Measurements from ENCODE around the gene XYLT1. TPM values are rescaled to one million over a fixed set of nuclear protein-coding genes. Genes with fewer than 3 reads are reported as not detected.

The XYLT1 gene
- total RNA-seq, 1 experiment from 2014 or later: 25.0 TPM

- TF ChIP-seq PRDM15 (CRISPR knock-in tag; IDR thresholded peaks at IDR 0.05) (no peak), ZNF263 (CRISPR knock-in tag; IDR thresholded peaks at IDR 0.05; ENCODE audit: low read depth) (no peak), PRRX2 (CRISPR knock-in tag; IDR thresholded peaks at IDR 0.05) (no peak), NR2C2 (CRISPR knock-in tag; IDR thresholded peaks at IDR 0.05) (no peak), MAX (CRISPR knock-in tag; IDR thresholded peaks at IDR 0.05) (no peak), EMX1 (CRISPR knock-in tag; IDR thresholded peaks at IDR 0.05) (no peak), ESRRA (CRISPR knock-in tag; IDR thresholded peaks at IDR 0.05; ENCODE audit: borderline replicate concordance) (no peak)
- TF ChIP-seq, protein P1, sequence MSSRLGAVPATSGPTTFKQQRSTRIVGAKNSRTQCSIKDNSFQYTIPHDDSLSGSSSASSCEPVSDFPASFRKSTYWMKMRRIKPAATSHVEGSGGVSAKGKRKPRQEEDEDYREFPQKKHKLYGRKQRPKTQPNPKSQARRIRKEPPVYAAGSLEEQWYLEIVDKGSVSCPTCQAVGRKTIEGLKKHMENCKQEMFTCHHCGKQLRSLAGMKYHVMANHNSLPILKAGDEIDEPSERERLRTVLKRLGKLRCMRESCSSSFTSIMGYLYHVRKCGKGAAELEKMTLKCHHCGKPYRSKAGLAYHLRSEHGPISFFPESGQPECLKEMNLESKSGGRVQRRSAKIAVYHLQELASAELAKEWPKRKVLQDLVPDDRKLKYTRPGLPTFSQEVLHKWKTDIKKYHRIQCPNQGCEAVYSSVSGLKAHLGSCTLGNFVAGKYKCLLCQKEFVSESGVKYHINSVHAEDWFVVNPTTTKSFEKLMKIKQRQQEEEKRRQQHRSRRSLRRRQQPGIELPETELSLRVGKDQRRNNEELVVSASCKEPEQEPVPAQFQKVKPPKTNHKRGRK (CRISPR knock-in tag; IDR thresholded peaks at IDR 0.05; ENCODE audit: borderline replicate concordance): no peak
- TF ChIP-seq, protein P2, sequence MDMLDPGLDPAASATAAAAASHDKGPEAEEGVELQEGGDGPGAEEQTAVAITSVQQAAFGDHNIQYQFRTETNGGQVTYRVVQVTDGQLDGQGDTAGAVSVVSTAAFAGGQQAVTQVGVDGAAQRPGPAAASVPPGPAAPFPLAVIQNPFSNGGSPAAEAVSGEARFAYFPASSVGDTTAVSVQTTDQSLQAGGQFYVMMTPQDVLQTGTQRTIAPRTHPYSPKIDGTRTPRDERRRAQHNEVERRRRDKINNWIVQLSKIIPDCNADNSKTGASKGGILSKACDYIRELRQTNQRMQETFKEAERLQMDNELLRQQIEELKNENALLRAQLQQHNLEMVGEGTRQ (CRISPR knock-in tag; IDR thresholded peaks at IDR 0.05): no peak
These were observed 318.4 kb downstream of the XYLT1 start (continued) for GRCh38 chr16:17152311-17152710.

- no peaks in the 10 kb centered on the region for H3K4me1 Mint-ChIP-seq
- no peaks in the 10 kb centered on the region for H3K9me3 Mint-ChIP-seq
- CTCF ChIA-PET: interaction anchor here (0.8 to 2.4 kb wide), 3 partner anchors 8 to 43 kb away, joined by 4 to 8 read pairs (median 7); no protein-coding TSS in a partner anchor
- no peaks in the 10 kb centered on the region for H3K27me3 Mint-ChIP-seq (ENCODE audit: low read depth)
- no peak for ATAC-seq
- H3K36me3 Mint-ChIP-seq: no peaks in the 10 kb centered on the region
- no peak overlapping the region for H3K4me3 Mint-ChIP-seq
- DNase-seq (ENCODE audit: low spot score): no peak
- POLR2A ChIA-PET: interaction anchor here (1.0 kb wide), 1 partner anchor 424 kb away, joined by 3 read pairs; no protein-coding TSS in a partner anchor
- TF ChIP-seq IRF2 (CRISPR knock-in tag; IDR thresholded peaks at IDR 0.05; ENCODE audit: borderline replicate concordance, low read depth) (no peak), ZNF532 (CRISPR knock-in tag; IDR thresholded peaks at IDR 0.05; ENCODE audit: borderline replicate concordance) (no peak), JUN (CRISPR knock-in tag; IDR thresholded peaks at IDR 0.05) (no peak), HMGXB4 (CRISPR knock-in tag; IDR thresholded peaks at IDR 0.05) (no peak), CBFB (CRISPR knock-in tag; IDR thresholded peaks at IDR 0.05; ENCODE audit: low read depth) (no peak), NFE2L1 (CRISPR knock-in tag; IDR thresholded peaks at IDR 0.05) (no peak)
- H3K27ac Mint-ChIP-seq: no peak overlapping the region
These were observed 319.4 kb downstream of the XYLT1 start for GRCh38 chr16:17151335-17151734.
